HCT116 (cell line): Measurements from ENCODE around the gene ZNF438. TPM values are rescaled to one million over a fixed set of nuclear protein-coding genes. Genes with fewer than 3 reads are reported as not detected.

Source experiments
- ATAC-seq: fragments of 200-7000 bp; cut with Tn5 transposase; 2 replicates; pipeline ENCODE4 v1.9.1; 2020; ENCODE audit warnings: mild to moderate bottlenecking, moderate library complexity
- BruUV-seq: library from RNA; stranded (reverse); fragments of 400-500 nt; replicated peaks from 2 replicates; lab custom pipeline; 2021; lab: Mats Ljungman, UMichigan
- CTCF ChIA-PET: fragments of 300-600 bp; sonication (Branson Sonifier 250); formaldehyde crosslinking; loops from one replicate; lab custom pipeline; 2021; ENCODE audit warnings: antibody characterized with exemption; lab: Charles Lee
- POLR2A ChIA-PET: fragments of 300-600, 350-600 bp; sonication (Branson Sonifier 250); formaldehyde crosslinking; loops from one replicate; lab custom pipeline; 2021; ENCODE audit warnings: antibody characterized with exemption; lab: Charles Lee
- RAD21 ChIA-PET, 2 experiments: fragments of 300-600 bp; sonication (Branson Sonifier 250); formaldehyde crosslinking; loops; one replicate each; lab custom pipeline; 2023; ENCODE audit warnings: low total read pairs in 2 of 2; ENCODE audit not compliant: uncharacterized antibody in 2 of 2, unreplicated experiment in 2 of 2, low non-redundant PET in 1 of 2; lab: Charles Lee
- DNase-seq: peaks from one replicate; pipeline ENCODE4 v3.0.0-alpha.2; 2010; ENCODE audit warnings: low read depth, low spot score
- H2AFZ ChIP-seq: fragments of 200-600 bp; shearing (Covaris generic), sonication (generic); 2 replicates; pipeline ENCODE4 v1.6.1; 2017; ENCODE audit warnings: low read depth, mixed run types, mixed read lengths, antibody characterized with exemption, low read length; ENCODE audit not compliant: poor library complexity, severe bottlenecking
- H3K27ac ChIP-seq: 2 replicates; pipeline ENCODE4 v1.5.1; 2012; ENCODE audit warnings: low read depth, low read length
- H3K27me3 ChIP-seq: fragments of 200-600 bp; sonication (generic); 2 replicates; pipeline ENCODE4 v1.6.1; 2016; ENCODE audit warnings: mixed run types, low read length, mixed read lengths; ENCODE audit not compliant: insufficient read depth
- H3K36me3 ChIP-seq, 2 experiments: fragments of 200-500 bp in 1 of 2; fragments of 200-600 bp in 1 of 2; sonication (Bioruptor generic) in 1 of 2; sonication (generic) in 1 of 2; 2 replicates each; pipeline versions ENCODE4 v1.5.1 to v1.6.1; 2014 to 2016; ENCODE audit warnings: low read length in 2 of 2, inconsistent platforms in 1 of 2, mixed read lengths in 1 of 2, mixed run types in 1 of 2; ENCODE audit not compliant: insufficient read depth in 2 of 2, control insufficient read depth in 1 of 2
- H3K4me1 ChIP-seq, 2 experiments: fragments of 200-600 bp in 1 of 2; sonication (generic) in 1 of 2; 2 replicates each; pipeline versions ENCODE4 v1.5.1 to v1.6.1; 2012 to 2017; ENCODE audit warnings: low read length in 2 of 2, inconsistent platforms in 1 of 2, mild to moderate bottlenecking in 1 of 2, mixed read lengths in 1 of 2, mixed run types in 1 of 2, moderate library complexity in 1 of 2; ENCODE audit not compliant: insufficient read depth in 2 of 2, control insufficient read depth in 1 of 2
- H3K4me2 ChIP-seq: fragments of 200-600 bp; sonication (generic); 2 replicates; pipeline ENCODE4 v1.6.1; 2017; ENCODE audit warnings: mixed run types, low read length, mixed read lengths
- H3K4me3 ChIP-seq, 2 experiments: fragments of 200-600 bp in 1 of 2; sonication (generic) in 1 of 2; replicated peaks in 1 of 2; 2 replicates each; pipeline ENCODE4 v1.5.1; 2011 to 2016; ENCODE audit warnings: low read length in 2 of 2, control low read depth in 1 of 2, low read depth in 1 of 2, mild to moderate bottlenecking in 1 of 2, mixed read lengths in 1 of 2, mixed run types in 1 of 2
- H3K79me2 ChIP-seq: fragments of 200-600 bp; sonication (generic); 2 replicates; pipeline ENCODE4 v1.6.1; 2017; ENCODE audit warnings: mild to moderate bottlenecking, mixed run types, low read length, moderate library complexity, mixed read lengths; ENCODE audit not compliant: insufficient read depth
- H3K9ac ChIP-seq: fragments of 200-600 bp; sonication (generic); 2 replicates; pipeline ENCODE4 v1.6.1; 2016; ENCODE audit warnings: low read length, mixed read lengths
- H3K9me2 ChIP-seq: fragments of 200-600 bp; sonication (generic), shearing (Covaris generic); 2 replicates; pipeline ENCODE4 v1.6.1; 2017; ENCODE audit warnings: mixed run types, mild to moderate bottlenecking, moderate library complexity; ENCODE audit not compliant: insufficient read depth
- H3K9me3 ChIP-seq, 2 experiments: fragments of 200-500 bp in 1 of 2; fragments of 200-600 bp in 1 of 2; sonication (Bioruptor generic) in 1 of 2; sonication (generic) in 1 of 2; 2 replicates each; pipeline ENCODE4 v1.6.1; 2014 to 2017; ENCODE audit warnings: low read length in 2 of 2, mixed read lengths in 2 of 2, inconsistent platforms in 1 of 2, low read depth in 1 of 2, mild to moderate bottlenecking in 1 of 2, mixed run types in 1 of 2, moderate library complexity in 1 of 2; ENCODE audit not compliant: control insufficient read depth in 1 of 2, insufficient read depth in 1 of 2
- H4K20me1 ChIP-seq: fragments of 200-600 bp; sonication (generic), shearing (Covaris generic); 2 replicates; pipeline ENCODE4 v1.6.1; 2017; ENCODE audit warnings: mixed run types, mild to moderate bottlenecking, moderate library complexity; ENCODE audit not compliant: insufficient read depth
- CEBPB ChIP-seq: IDR thresholded peaks from 2 replicates; pipeline ENCODE4 v1.6.1; 2012; ENCODE audit warnings: low read depth
- EGR1 ChIP-seq: IDR thresholded peaks from 2 replicates; pipeline ENCODE4 v1.6.1; 2012; ENCODE audit warnings: low read depth
- FOSL1 ChIP-seq: IDR thresholded peaks from 2 replicates; pipeline ENCODE4 v1.6.1; 2012; ENCODE audit warnings: low read depth
- SIN3A ChIP-seq: IDR thresholded peaks from 2 replicates; pipeline ENCODE4 v1.6.1; 2012; ENCODE audit warnings: low read depth
- SRF ChIP-seq: IDR thresholded peaks from 2 replicates; pipeline ENCODE4 v1.6.1; 2012; ENCODE audit warnings: low read depth
- YY1 ChIP-seq: IDR thresholded peaks from 2 replicates; pipeline ENCODE4 v1.6.1; 2011; ENCODE audit warnings: low read length, low read depth, moderate library complexity, mild to moderate bottlenecking; ENCODE audit not compliant: insufficient replicate concordance; ENCODE audit errors: extremely low read depth
- ZBTB33 ChIP-seq: IDR thresholded peaks from 2 replicates; pipeline ENCODE4 v1.6.1; 2011; ENCODE audit warnings: mild to moderate bottlenecking, low read length, moderate library complexity; ENCODE audit not compliant: insufficient replicate concordance; ENCODE audit errors: extremely low read depth
- ZNF274 ChIP-seq: fragments of 200-500 bp; sonication (Bioruptor generic); IDR thresholded peaks from 2 replicates; pipeline ENCODE4 v1.6.1; 2014; ENCODE audit warnings: mild to moderate bottlenecking, low read depth, low read length, inconsistent platforms
- intact Hi-C: fragments of 100-400 bp; cut with micrococcal nuclease; formaldehyde crosslinking; loops from 2 replicates; pipeline ENCODE4 v1.10.0; 2022
- total RNA-seq: library from RNA; stranded (reverse); gene quantifications from one replicate; pipeline ENCODE4 v1.2.1, GENCODE V29; 2021; ENCODE audit not compliant: unreplicated experiment

The ZNF438 gene
- total RNA-seq, 1 experiment from 2014 or later = 3.3 TPM

- RAD21 ChIA-PET = no interaction called here
- Histone ChIP-seq H3K4me1 (no peaks in the 10 kb centered on the region), H3K4me2 (no peak overlapping the region), H3K4me3 (no peak overlapping the region), H2AFZ (no peak overlapping the region), H3K27me3 (no peaks in the 10 kb centered on the region), H3K79me2 (no peaks in the 10 kb centered on the region), H3K27ac (no peak overlapping the region), H4K20me1 (no peaks in the 10 kb centered on the region), H3K9me2 (no peaks in the 10 kb centered on the region), H3K9me3 (no peaks in the 10 kb centered on the region), H3K9ac (no peak overlapping the region), H3K36me3 (no peaks in the 10 kb centered on the region)
- POLR2A ChIA-PET = no interaction called here
- intact Hi-C loops = no loop called here
- CTCF ChIA-PET = no interaction called here
- ATAC-seq (no peak), DNase-seq (no peak)
- TF ChIP-seq FOSL1 = no peak
- no peak for TF ChIP-seq SRF
- TF ChIP-seq ZNF274 = no peak
- TF ChIP-seq EGR1 = no peak
- no peak for TF ChIP-seq CEBPB
- no peak for TF ChIP-seq SIN3A
- no peak for TF ChIP-seq YY1
- TF ChIP-seq ZBTB33 = no peak
- BruUV-seq = no TSS peak
Observed at GRCh38 chr10:30820261-30820991, 211.2 kb downstream of the ZNF438 start.
